ENCODE measurements around the gene ARL17A.
"Not testable (repeated sequence)": the region's sequence is repeated elsewhere in the genome, so short reads cannot be mapped to it uniquely, and the experiment has no call there.

DNA sequence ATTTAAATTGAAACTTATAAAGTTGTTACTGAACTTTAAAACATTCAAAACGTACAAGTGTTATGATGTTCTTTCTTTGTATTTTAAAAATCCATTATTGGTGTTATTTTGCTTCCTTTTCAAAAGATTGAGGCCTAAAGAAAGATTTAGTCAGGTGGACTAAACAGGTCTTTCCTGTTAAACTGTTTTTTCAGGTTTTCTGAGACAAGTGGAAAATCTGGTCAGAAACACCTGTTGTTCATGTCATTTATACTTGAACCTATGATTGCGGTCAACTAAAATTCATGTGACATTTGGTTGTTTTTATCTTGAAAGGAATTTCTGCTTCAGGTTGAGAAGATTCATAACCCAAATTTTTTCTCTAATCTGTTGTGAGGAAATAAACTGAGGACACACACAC, 98.2 kb downstream of the ARL17A start:
- TF ChIP-seq CTCF (IDR thresholded peaks at IDR 0.05; ENCODE audit: insufficient read depth, low read length); POLR2AphosphoS5 (IDR thresholded peaks at IDR 0.05; ENCODE audit: low read depth); SPI1 (IDR thresholded peaks at IDR 0.05; ENCODE audit: borderline replicate concordance, low read depth): not testable (repeated sequence)
